NCI-H1436 (cell line): ENCODE measurements around the gene EEFSEC.

Source experiments
- DNase-seq: peaks from one replicate; lab custom pipeline; 2025; lab: John Stamatoyannopoulos, UW

The EEFSEC gene

DNA sequence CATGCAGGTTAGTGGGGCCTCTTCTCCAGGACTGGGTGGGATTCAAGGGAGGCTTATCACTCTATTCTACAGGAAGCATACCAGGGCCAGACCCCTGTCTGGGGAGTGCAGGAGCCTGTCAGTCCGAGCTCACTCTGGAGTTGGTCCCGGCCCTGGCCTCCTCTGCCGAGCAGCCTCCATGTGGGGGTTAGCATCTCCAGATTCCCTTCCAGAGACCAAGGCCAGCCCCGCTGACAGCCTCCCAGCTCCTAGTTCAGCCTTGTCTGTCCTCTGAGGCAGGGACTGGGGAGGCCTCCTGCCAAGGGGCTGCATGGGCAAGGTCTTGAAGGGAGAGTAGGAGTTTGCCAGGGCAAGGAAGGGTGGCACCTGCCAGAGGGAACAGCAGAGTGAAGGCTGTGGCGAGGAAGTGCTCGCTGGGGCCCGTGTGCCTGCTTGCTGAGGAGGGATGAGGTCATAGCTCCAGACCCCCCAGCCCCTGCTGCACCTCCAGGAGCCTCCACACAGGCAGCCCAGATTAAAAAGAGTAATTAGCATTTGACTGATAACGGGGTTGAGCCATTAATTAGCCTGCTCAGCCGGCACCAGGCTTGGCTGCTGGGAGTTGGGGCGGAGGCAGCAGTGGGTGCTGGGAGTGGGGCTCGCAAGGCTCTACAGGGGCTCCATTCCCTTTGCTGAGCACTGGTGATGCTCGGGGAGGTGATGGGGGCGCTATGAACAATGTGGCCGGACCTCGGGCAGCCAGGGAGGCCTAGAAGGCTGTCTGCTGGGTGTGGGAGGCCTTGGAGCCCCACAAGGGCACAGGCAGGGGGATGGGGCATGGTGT, 259.1 kb downstream of the EEFSEC start:
- DNase-seq = no peak

DNA sequence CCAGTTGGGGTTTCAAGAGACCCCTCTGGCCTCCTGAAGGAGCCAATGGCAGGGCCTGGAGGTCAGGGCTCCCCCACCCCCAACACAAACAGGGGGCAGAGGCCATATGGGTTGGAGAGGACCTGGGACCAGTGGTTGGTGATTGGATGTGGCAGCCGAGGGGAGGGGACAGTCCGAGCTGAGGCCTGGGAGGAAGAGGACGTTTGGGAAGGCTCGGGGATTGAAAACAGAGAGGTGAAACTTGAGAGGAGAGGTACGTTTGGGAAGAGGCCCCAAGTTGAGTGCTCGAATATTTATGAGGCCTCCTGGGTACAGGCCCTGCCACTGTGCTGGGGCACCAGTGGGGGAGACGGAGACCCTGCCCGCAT, 259.7 kb downstream of the EEFSEC start:
- DNase-seq = no peak

DNA sequence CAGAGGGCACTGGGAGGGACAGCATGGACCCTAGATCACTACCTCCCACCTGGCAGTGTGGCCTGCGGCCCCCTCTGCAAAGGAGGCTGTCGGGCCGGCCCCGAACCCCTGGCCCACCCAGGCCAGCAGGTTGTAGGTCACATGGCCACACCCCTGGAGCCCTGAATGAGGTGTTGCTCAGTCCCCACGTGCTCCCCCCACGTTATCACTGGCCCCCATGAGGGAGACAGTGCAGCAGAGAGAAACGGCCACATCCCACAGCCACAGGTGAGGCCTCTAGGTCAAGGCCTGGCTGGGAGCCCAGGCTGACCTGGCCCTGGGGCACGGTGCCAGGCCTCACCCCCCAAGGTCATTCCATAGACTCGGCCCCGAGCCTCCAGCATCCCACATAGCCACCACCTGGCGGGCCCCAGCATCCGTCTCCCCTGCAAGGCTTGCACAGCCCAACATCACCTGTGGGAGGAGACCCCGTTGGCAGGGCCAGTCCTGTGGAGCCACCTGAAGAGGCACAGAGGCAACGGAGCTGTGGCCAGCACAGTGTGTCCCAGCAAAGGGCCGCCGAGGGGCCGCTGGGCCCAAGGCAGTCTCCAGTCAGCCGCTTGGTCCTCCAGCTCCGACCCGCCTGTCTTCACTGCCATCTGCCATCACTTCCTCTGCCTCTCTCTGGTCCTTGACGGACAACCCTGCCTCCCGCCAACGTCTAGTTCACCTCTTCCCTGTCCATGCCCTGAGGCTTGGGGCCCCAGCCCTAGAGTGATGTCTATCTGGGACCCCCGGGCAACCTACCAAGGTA, 260.3 kb downstream of the EEFSEC start:
- DNase-seq = no peak

DNA sequence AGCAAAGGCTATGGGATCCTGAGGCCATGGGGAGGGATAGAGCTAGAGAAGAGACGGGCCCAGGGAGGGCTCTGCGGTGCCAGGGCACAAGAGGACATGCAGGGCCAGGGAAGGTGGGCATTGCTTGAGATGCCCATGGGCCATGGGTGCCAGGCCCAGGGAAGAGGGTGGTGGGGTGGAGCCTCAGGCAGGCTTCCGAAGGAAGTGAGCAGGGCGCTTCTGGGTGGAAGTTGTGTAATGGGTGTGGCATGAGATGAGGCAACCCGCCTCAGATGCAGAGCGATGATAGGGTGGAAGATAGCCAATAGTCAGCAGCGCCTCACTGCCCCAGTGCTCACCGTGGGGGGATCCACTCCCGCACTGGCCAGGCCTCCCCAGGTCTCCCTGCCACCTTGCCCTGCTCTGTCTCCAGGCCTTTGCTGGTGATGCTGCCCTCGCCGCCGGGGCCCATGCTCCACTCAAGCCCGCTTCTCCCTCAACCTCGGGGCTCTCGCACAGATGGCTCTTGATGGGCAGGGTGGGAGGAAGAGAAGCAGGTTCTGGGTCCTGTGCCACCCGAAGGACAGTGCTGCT, 262.0 kb downstream of the EEFSEC start:
- no peak for DNase-seq

DNA sequence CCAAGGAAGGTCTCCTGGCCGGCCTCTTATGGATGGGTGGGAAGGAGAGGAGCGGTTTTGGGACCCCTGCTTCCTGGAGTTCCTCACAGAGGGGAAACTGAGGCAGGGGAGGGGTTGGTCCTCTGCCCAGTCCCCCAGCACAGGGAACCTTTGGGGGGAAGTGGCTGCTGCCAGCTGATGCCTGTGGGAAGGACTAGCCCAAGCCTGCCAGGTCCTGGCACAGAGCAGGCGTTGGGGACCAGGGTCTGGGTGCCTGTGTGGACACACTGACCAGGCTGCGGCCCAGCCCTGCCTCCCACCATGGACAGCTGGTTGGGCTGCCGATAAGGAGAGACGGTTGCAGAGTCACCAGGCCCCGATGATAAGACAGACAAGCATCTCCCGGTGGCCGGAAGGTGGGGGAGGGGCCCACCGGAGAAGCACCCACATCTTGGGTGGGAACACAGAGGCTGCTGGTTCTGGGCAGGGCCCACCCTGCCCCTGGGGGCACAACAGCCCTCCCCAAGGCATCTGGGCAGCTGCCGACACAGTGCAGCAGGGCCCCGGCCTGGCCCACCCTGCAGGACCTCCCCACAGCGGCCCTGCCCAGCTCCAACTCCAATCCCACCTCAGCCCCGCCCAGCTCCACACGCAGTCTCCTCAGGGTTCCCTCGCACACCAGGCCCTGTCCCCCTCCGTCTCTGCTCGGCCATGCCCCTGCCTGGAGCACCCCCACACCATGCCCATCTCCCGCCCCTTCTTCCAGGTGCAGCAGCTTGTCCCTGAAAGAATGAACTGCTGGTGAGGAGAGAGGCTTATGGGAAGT, 262.7 kb downstream of the EEFSEC start:
- DNase-seq = no peak

DNA sequence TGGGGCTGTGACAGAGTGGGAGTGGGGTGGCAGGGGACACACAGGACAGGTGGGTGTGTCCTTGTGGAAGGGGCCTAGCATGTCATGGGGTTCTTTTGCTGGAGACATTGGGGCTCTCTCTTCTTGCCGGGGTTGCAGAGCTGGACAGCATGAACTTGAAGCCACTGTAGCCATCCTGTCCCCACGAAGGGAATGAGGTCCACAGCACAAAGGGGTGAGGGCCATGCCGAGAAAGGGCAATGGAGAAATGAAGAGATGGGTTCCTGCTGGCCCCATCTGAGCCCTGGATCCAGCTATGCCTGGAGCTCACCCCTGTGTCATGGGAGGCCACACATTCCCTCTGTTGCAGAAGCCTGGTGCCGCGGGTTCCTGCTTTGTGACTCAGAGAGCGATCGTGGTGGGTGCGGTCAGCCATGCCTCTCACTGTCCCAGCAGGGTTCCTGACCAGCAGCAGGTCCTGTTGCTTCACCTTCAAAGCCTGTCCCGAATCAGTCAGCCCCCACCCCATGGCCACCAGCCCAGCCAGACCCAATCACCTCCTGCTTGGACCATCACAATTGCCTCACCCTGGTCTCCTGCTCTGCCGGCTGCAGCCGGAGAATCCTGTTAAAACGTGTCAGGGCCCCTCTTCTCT, 263.4 kb downstream of the EEFSEC start:
- DNase-seq = no peak

DNA sequence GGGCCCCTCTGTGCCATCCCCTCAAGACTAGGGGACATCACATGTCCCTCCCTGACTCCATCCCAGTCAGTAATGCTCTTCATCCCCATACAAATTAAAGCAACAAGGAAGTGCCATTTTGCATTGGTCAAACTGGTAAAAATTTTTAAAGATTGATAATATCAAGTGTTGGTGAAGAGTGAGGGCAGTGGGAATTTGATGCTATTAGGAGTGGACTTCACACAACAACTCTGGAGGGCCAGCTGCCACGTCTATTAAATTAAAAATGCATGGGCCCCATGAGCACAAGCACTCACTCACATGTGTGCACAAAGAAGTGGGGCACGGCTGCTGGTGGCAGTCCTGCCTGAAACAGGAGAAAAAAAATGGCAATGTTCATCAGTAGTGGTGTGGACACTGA, 265.6 kb downstream of the EEFSEC start:
- no peak for DNase-seq

DNA sequence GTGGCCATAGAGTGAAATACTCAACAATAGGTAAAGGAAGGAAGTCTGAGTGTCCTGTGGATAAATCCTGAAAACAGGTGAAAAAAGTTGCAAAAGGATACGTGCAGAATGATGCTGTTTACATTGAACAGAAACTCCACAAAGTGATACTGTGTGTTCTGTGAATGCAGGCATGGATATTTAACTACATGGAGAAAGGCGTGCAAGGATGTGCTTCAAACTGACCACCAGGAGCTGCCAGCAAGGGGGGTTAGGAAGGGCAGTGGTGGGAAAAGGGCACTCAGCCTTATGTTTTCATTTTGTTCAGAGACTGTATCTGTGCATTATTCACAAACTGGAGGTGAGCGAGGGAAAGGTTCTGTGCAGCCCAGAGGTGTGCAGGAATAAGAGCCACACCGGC, 266.0 kb downstream of the EEFSEC start:
- no peak for DNase-seq

DNA sequence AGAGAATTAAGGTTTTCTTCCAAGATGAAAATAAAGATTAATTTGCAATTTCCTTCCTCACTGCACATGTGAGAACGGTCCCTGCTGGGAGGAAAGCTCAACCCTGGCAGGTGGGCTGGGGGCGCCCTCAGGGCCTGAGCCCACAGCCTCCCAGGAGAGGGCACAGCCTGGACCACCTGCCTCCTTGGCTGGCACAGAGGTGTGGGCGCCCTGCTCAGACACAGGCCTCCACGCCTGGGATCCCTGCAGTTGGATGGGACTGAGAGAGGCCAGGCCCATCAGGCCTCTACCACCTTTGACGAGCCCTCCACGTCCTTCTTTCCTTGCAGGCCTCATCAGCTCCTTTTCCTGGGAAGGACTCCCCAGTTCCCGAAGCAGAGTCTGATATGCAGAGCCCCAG, 267.0 kb downstream of the EEFSEC start:
- no peak for DNase-seq

DNA sequence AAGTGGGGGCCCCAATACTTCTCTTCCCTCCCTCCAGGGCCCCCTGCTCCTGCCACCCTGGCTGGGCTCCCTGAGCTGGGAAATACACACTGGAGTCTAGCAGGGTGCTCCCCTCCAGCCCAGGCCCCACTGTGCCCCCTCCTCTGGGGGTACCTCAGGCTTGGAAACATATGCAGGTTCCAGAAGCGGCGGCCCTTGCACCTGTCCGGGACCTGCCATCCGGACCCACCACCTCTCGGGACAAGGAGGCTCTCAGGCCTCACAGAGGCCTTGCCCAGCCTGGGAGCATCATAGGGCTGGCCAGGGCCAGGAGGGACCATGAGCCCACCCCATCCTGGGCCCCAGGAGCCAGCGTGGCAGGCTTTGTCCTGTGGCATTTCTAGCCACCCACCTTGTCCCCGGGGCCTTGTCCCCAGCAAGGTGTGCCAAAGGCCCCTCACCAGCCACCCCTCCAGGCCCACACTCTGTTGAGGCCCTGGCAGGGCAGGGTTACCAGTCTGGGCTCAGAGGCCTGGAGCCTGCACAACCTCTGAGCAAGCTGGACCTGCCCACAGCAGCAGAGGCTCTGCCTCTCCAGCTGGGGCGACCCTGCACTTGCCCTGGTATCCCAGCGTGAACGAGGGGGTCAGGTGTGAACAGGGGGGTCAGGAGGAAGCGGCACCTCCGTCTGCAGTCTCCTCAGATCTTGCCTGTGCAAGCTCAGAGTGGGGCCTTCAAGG, 267.6 kb downstream of the EEFSEC start:
- no peak for DNase-seq

DNA sequence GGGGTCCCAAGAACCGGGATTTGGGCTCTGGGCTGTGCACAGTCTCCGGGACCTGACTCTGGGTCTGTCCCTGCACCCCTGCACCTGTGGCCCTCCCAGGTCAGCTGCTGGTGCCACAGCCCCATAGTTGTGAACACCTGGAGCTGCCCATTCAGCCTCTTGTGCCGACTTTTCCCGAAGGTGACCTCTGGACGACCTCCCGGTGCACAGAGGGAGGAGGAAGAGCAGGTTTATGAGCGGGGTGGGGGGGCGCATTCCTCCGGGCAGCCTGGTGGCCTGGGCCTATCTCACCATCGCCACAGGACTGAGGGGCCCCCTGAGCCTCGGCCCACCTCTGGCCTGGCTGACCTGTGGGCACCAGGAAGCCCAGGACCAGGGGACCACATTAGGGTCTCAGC, 268.2 kb downstream of the EEFSEC start:
- DNase-seq = no peak

DNA sequence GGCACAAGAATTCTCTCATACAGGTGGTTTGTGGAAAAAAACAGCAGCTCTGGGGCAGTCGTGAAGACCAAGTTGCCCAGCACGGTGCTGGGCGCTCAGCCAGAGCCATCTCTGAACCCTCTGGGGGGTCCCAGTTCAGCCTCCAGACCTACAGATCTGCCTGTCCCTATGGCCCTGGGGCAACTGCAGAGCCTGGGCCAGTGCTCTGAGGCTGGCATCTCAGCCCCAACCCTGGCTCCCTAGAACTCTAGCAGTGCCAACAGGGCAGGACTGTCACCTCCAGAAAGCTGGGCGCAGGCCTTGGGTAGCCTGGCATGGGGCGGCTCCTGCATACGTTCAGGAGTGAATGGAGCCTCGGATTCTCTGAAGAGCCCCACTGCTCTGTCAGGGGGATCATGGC, 268.7 kb downstream of the EEFSEC start:
- no peak for DNase-seq

DNA sequence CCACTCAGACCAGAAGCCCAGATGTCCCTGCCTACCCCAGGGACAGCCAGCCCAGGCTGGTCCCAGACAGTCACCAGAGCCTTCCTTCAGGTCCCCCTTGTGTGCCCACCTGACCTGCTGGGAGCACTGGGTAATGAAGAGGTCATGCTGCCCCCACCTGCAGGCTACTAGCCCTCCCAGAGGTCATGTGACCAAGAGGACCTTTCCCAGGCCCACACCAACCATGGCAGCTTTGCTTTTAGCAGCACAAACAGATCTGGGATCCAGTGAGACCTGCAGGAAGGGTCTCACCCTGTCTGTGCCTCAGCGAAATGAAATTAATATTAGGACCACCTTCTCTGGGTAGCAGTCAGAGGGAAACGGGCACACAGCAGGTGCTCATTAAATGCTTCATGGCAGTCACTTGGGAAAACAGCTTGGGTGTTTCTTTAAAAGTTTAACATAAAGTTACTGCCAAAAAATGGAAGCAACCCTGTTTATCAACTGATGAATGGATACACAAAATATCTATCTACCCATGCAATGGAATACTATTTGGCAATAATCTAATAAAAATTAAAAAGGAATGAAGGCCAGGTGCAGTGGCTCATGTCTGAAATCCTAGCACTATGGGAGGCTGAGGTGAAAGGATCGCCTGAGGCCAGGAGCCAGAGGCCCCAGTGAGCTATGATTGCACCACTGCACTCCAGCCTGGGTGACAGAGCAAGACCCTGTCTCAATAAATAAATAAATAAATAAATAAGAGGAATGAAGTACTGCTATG, 269.7 kb downstream of the EEFSEC start:
- no peak for DNase-seq

DNA sequence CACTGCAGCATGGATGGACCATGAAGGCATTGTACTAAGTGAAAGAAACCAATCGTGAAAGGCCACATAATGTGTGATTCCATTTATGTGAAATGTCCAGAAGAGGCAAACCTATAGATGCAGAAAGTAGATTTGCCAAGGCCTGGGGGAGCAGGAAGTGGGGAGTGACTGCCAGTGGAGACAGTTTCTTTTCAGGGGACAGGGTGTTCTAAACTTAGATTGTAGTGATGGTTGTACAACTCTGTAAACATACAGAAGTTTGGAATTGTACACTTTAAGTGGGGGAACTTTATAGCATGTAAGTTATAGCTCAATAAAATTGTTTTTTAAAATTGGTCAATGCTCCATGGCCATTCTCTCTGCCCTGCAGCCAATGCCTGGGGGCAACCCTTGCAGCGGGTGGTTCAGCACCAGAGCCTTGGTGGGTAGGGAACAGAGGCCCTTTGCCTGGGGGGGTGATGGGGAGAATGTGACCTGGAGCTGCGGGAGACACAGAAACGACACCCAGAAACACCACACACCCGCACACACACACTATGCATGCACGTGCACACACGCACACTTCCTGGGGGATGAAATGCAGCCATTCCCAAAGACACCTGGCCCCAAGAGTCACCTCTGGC, 270.4 kb downstream of the EEFSEC start:
- no peak for DNase-seq

DNA sequence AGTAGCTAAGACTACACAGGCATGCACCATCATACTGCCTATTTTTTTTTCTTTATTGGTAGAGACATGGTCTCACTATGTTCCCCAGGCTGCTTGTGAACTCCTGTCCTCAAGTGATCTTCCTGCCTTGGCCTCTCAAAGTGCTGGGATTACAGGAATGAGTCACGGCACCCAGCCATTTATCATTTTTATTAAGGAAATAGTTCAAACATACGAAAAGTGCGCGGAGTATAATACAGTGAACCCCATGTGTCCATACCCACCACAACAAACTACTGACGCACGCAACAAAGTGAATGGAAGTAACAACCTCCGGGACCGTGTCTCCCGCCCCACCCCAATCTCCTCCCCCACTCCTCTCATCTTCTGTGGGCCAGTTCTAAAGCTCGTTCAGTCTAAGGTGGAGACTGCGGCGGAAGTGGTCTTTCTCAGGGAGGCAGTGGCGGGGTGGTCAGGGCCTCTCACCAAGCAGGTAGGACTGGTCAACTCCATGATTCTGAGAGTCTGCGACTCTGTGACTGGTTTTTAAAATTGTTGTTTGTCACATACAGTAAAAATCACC, 271.3 kb downstream of the EEFSEC start:
- no peak for DNase-seq

DNA sequence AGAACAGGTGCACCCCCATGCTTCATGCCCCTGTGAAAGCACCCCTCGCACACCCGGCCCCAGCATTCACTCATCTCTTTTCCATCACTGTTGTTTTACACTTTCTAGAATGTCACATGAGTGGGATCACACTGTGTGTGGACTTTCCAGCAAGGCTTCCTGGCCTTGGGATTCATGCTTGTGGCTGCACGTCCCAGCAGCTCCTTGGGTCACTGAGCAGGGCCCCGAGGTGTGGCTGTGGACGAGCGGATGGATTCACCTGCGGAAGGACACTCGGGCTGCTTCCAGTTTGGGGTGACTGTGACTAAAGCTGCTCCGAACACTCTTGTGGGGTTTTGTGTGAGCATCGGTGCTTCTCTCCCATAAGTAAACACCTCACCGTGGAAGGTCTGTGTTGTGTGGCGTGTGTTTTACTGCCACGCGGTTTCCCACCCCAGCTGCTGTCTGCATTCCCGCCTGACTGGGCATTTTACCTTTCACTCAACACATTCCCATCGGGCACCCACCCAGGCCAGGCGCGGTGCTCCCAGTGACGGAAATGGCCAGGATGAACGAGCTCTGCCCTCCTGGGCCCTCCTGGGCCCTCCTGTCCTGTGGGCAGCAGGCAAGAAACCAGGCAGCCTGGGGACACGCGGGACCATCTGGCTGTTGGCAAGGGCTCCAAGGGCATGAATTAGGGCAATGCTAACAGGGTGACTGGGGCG, 272.0 kb downstream of the EEFSEC start:
- no peak for DNase-seq

DNA sequence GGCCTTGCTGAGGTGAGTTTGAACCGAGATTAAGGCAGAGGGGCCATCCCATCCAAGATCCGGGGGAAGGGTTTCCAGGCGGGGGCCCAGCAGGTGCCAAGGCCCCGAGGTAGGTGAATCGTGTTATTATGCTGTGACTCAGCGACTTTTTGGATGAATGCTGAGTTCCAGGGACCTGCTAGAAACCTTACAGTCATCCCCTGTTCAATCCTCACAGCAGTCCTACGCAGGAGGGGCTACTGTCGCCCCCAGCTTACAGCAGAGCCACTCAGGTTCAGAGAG, 272.5 kb downstream of the EEFSEC start:
- no peak for DNase-seq

DNA sequence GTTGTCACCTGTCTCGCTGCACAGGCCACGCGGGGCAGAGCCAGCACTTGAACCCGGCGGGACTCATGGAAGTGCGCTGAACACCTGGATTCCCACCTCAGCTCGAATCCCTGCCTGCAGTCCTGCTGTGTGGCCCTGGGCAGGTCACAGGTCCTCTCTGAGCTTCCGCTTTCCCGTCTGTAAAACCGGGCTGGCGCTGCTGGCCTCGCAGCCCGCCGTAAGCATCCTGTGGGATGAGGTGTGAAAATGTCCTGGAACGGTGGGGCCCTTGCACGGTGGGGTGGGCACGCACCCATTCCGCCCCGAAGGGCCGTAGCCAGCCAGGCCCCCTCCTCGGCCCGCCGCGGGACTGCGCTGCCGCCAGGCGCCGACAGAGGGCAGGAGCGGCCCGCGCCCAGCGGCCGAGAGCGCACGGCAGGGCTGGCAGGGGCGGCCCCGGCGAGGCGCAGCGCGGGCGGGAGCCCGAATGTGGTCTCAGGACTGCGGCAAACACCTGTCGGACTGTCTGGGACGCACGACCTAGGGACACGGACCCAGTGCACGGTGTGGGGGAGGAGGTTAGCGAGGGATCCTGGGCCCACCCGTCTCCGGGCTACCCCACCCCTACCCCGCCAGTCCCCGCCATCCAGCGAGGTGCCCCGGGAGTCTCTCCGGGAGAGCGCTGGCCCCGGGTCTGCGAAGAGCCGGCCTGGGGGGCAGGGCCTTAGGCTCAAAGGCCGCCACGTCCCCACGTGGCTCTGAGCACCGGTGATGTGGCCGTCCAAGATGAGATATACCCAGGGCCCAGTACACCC, 273.0 kb downstream of the EEFSEC start:
- DNase-seq = peak; percentile 26
